GM19240 (cell line): ENCODE data around the gene SYT13.
A peak's percentile ranks its signal among the peaks of the same experiment; 100 is the strongest.

Experiments used
- DNase-seq: peaks from one replicate; pipeline ENCODE4 v3.0.0; 2011; ENCODE audit warnings: low spot score; ENCODE audit not compliant: insufficient read length

SYT13 gene

DNA sequence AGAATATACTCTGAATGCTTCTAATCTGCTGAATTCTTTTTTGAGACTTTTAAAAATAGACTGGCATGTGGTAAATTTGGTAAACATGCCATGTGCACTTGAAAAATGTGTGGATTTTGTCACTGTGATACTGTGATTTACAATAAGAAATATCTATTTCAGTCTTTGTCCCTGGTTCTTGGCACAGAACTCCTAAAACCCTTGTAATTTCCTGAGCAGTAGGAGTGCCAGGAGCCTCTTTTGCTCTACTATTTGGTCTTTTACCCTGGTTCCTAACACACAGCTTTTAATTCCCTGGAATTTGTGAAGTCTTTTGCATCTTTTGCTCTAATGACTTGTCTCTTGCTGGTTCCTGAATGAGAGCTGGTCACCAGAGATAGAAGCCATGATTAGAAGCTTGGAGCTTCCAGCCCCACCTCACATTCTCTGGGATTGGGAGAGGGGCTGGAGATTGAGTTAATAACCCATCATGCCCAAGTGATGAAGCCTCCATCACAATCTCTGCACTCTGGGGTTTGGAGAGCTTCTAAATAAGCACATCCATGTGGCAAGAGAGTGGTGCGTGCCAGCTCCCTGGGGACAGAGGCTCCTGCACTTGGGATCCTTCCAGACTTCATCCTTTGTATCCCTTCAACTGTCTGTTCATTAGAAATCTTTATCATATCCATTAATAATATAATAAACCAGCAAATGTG is 27.2 kb upstream of the SYT13 start:
- no peak for DNase-seq

DNA sequence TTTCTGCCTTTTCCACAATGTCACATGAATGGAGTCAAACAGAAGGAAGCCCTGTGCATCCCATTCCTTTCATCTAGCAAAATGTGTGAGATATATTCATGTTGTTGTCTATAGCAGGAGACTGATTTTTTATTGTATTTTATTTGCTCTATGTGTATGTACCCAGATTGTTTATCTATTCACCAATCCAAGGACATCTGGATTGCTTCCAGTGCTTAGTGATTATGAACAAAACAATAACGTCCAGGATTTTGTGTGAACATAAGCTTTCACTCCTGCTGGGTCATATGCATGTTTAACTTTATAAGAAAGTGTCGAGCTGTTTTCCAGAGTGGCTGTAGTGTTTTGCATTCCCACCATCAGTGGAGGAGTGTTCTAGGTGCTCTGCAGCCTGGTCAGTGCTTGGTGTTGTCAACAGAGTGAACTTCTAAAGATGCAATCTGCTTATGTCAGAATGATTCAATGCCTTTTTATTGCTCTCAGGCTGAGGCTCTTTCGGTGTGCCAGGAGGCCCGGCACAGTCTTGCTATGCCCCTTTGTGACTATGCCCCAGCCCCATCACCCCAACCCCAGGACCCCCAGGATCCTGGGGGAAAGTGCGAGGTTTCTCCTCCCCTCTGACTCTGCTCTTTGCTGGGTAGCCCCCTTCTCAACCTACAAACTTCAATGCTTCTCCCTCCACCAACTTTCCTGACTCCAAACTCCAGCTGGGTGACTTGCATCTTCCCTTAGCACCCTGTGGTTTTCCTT is 19.9 kb upstream of the SYT13 start:
- DNase-seq: no peak

DNA sequence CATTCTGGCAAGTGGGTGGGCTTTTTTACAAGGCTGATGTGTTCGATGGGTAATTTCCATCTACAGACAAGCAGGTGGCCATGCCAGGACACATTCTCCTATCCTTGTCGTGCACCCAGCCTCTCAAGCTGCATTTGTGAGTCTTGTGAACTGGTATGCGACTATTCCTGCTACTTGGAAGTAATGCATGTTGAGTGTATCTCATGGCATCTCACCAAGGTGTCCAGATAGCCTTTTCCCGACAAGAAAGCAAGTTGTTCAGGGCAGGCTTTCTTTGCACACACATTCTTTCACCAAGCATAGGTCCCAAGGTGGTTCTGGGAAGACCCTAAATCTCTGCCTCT is 18.8 kb upstream of the SYT13 start:
- no peak for DNase-seq

DNA sequence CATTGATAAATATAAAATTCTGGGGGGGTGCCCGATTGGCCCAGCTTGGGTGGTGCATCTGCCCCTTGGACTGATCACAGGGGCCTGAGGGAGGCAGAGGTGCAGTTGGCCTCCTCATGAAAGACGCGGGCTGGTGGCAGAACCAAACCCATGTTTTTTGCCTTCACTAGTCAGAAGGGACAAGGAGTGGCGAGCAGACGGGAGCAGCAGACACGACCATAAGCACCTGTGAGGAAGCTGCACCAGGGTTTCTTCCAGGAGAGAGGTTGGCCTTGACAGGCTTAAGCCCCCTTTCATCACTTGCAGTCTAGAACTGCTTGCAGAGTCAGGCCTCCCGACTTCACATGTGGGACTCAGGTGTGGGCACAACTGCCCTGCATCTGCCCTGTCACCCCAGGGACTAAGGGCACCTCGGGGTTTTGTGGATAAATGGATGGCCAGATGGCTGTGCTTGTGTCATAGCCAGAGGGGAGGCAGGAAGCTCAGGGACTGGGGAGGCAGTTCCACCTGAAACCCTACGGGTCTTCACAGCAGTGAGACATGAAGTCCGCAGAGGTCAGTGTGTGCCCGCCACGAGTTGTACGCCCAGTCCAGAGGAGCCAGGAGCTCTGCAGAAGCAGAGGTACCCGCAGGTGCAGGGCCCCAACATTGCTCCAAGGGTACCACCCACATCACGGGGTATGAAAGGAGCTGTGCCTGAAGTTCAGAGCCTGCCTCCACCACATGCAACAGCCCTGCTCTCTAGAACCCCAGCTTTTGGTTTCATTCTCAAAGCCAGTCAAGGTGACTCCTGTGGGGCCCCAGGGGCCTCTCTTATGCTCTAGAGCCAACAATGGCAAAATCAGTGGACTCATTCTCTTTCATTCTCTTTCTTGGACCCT is 18.2 kb upstream of the SYT13 start:
- no peak for DNase-seq

DNA sequence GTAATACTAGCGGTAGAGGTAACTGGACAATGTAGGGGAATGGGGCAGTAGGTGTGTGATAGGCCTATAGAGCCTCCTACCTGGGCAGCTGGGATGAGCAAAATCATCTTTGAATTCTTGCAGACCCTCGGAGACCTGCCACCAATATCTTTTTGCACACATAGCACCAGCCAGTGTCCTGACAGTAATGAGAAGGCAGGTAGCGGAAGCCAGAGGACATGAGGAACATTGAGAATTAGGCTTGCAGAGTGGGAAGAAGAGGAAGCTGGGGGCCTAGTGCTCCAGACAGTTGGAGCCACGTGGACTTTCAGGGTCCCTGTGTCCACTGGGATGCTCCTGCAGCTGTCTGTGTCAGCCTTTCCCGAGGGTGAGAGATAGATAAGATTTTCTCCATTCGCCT is 17.2 kb upstream of the SYT13 start:
- DNase-seq: no peak

DNA sequence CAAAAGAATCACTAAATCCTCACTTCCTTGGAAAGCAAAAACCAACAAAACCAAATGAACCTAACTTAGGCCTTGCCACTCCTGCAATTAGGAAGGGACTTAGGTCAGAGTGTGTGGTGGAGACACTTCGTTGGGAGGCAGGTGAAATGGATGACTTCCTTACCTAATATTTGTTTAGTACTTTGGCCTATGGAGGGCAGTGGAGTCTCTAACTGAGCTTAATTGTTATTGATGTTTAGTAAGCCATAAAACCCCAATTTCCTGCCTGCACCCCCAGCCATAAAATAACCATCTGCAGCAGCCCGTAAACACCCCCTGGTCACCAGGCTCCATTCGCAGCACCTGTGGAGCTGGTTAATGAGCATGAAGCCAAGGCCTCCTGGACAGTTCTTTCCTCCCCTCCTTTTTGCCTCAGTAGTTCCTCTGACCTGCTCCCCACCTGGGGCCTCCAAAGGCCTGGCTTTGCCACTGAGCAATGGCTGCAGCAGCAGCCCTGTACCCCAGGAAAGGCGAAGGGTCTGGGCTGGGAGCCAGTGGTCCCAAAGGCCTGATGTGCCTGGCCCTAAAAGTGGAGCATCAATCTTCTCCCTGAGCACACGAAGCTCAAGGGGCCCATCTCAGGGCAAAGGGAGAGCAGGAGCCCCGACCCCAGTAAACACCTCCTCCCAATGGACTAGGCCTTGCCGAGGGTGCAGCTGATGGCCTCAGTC is 15.6 kb upstream of the SYT13 start:
- DNase-seq: no peak

DNA sequence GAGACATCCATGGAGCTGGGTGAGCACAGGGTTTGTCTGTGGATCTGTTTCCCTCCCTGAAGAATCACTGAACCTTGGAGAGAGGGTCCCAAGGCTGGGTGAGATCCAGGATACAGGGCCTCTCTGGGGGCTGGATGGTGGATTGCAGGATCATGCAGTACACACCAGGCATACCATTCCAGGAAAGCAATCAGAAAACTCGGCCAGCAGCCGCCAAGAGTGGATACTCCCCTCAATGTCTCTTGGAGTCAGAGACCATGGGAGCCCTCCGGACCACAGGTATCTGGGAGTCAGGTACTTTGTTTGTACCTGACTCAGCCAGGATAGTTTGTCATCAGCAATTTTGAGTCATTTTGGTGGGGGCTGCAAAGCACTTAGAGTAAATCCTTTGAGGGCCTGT is 14.6 kb upstream of the SYT13 start:
- DNase-seq: no peak

DNA sequence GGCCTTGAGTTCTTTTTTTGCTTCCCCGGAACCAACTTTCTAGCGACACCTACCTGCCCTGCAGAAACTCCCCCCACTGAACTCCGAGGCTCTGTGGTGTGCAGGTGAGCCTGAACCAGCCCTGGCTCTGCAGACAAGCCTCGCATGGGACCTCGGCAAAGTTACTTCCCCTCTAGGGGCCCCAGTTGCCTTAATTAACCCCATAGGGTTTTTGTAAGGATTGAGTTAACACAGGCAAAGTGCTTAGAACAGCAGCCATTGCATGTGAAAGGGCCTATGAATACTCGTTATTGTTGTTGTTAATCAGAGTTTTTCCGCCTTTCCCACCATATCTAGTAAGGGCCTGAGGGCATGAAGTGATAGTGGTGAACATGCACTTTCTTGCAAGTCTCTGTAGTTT is 12.6 kb upstream of the SYT13 start:
- no peak for DNase-seq

DNA sequence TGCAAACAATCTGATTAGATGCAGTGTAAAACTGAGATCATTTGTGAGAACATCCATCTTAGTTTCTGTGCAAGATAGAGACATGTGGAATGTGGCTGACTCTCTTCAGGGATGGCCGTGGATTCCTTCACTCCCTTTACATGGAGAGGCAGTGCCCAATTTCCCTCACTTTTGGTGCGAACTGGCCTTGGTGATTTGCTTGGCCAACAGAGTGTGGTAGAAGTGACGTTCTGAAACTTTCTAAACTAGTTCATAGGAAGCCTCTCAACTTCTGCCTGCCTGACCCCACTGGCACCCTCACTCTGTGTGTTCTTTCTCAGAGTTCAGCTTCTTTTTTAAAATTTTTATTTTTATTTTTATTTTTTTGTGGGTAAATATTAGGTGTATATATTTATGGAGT is 9.9 kb upstream of the SYT13 start:
- no peak for DNase-seq

DNA sequence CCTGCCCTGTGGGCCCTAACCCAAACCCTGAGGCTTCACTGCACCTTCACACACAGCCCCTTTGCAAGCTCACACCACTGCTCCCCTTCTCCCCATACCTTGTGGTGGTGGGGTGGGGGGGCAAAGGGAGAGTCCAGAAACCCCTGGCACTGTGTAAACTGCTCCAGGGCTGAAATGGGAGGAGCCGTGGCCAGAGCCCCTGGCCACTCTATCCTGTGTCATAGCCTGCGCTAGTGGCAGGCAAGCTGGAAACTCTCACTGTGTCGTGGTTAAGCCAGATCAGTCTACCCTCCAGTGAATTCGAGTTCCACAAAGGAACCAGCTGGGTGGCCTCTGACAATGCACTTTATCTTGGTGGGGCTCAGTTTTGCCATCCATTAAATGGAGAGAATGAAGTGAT is 8.4 kb upstream of the SYT13 start:
- DNase-seq: no peak

DNA sequence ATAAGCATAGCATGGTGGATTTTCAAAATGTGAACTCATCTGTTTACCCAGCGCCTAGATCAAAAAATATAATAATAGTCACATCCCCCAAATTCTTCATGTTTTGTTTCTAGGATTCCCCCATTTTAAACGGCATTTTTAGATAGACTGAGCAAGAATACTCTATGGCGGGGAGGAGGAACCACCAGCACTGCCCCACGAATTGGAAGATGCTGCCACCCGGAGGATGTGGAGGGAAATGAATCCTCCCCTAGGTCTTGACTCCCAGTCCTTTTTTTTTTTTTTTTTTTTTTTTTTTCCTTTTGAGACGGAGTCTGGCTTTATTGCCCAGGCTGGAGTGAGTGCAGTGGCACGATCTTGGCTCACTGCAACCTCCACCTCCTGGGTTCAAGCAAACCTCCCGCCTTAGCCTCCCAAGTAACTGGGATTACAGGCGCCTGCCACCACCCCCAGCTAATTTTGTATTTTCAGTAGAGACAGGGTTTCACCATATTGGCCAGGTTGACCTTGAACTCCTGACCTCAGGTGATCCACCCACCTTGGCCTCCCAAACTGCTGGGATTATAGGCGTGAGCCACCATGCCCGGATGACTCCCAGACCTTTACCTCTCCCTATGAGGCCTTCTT is 7.5 kb upstream of the SYT13 start:
- DNase-seq: peak; percentile 60

DNA sequence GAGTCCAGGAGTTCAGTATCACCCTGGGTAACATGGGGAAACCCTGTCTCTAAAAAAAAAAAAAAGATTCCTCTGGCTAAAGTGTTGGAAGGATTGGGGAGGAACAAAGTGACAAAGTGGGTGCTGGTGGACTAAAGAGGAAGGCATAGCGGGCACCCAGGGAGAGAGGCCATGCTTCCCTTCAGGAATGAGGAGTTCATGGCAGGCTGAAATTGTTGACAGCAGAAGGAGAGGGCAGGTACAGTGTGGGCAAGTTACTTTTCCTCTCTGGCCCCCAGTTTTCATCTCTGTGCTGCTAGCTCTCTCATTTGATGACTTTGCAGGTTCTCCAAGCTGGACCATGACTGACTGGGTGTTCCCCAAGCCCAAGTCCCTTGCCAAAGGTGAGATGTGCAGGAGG is 4.4 kb upstream of the SYT13 start:
- no peak for DNase-seq

DNA sequence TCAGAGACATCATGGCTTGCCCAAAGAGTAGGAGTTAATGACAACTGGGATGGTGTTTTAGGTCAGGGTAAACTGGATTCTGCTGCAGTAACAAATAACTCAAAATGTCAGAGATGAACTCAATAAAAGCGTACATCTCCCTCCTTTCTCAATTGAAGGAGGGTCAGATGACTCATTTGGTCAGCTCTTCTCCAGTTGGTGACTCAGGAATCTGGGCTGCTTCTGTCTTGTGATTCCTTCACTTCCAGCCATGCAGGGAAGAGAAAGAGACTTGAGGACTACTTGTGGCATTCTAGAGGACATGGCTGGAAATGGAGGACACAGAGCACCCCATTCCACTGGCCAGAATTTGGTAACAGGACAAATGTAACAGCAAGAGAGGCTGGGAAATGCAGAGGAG is 3.2 kb upstream of the SYT13 start:
- no peak for DNase-seq

DNA sequence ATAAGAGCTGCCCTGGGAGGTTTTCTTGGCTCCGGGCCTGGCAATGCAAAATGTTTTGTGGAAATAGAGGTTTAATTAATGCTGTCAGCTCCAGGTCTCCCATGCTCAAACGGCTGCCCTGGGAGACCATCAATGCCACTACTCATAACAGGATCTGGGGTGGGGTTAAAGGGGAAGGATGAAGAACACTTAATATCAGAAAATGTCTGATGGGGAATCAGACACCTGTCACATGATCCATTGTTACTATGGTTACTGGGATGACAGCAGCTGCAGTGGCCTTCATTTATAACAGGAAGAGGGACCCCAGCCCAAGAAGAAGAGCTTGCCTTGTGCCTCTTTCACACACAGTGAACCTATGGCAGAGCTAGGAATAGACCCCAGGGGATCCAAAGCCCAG is 2.2 kb upstream of the SYT13 start:
- no peak for DNase-seq

DNA sequence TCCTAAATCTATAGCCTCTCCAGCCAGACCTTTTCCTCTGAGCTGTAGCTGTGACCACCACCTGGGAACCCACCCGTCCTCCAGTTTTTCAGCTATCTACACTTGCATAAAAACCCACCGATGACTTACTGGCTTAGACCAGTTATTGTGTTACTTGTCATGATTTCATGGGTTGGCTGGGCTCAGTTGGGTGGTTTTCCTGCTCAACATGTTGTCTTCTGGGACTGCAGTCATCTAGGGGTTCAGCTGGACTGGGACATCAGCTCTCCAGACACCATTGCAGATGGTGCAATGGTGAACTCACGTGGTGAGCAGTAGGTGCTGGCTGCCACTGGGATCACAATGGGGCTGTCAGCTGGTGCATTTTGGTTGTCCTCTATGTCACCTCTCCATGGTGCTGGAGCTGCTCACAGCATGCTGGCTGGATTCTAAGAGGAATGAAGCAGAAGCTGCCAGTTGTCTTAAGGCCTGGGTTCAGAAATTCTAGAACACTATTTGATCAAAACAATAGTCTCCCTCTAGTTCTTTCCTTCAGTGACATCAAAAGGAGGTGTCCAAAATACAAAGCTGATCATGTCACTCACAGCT is 1.3 kb upstream of the SYT13 start:
- no peak for DNase-seq

DNA sequence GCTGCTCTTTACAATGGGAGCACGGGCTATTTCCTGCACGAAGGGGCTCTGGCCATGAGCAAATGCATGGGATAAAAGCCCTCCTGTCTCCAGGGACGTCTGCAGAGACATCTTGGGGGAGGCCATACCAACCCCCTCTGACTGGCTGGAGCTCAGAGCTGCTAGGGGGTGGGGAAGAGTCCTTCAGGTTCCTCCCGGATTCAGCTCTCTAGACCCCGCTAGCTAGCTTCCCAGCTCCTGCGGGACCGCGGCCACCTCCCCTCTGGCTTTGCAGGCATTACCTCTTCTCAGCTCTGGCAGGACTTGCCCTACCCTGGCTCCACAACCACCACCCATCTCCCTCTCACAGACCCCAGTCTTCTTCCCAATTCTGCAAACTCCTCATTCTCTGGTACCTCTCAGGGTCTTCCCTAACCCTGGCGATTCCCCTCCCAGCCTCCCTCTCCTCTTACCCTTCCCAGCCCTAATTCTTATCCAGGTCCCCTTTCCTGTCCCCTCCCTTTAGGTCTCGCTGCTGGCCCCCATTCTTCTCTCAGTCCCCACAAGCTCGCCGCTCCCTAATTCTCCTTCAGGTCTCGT is 802 bp downstream of the SYT13 start:
- no peak for DNase-seq

DNA sequence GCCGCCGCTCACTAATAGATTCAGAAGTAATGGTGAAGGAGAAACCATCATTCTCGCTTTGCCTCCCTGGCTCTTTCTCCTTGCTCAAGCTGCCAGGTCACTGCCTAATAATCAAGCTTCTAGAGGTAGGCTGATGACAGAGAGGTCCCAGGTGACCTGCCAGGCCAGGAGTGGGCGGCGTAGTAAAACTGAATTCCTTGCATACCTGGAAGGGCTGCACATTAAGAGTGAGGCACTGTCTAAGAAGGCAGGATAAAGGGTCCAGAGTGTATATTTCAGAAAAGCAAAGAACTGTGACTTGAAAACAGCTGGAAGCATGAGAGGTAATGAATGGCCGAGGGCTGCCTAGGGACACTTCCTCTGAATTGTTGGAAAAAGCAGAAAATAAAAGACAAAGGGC is 4.1 kb downstream of the SYT13 start:
- no peak for DNase-seq

DNA sequence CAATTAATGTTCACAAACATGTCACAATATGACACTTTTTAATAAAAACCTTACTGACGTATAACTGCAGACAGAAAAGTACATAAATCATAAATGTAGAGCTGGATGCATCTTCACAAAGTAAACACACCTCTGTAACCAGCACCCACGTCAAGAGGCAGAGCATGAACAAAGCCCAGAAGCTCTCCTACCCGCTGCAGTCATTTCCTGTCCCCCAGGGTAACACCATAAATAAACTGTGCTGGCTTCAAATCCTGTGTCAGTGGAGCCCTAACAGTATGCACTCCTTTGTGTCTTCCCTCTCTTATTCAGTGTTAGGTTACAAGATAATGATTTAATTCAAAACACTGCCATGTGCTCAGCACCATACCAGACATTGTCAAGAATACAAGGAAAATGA is 5.7 kb downstream of the SYT13 start:
- no peak for DNase-seq

DNA sequence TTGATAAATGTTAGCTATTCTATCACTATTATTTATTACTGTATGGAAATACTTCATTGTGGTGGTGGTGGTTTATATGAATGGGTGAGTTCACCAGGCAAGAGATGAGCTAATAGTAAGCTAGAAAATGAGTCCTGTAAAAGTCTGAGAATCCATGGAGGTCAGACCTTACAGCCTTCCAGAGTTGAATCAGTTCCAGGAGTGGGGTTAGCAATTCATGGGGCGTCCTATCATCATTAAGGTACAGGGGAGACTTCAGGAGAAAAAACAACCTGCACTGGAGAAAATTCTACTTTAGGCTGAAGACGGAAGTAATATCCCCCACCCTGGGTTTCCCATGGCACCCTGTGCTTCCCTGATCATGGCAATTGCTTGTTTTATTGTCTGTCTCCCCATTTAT is 6.5 kb downstream of the SYT13 start:
- DNase-seq: no peak

DNA sequence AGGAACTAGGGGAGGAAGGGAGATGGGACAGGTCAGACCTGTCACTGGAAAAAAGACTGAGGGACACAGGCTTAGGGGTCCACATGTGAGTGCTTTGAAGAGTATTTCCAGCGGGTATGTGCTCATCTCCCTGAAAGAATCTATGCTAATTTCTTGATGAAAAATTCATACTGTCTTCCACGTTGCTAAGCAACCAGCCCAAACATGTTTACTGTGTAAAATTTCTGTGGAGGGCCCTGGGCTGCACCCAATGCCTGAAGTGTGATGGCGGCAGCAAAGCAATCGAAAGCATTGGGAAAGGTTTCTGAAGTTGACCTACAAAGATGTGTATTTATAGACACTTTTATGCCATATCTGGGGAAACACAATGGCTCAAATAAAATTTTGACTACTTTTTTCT is 7.4 kb downstream of the SYT13 start:
- DNase-seq: no peak

DNA sequence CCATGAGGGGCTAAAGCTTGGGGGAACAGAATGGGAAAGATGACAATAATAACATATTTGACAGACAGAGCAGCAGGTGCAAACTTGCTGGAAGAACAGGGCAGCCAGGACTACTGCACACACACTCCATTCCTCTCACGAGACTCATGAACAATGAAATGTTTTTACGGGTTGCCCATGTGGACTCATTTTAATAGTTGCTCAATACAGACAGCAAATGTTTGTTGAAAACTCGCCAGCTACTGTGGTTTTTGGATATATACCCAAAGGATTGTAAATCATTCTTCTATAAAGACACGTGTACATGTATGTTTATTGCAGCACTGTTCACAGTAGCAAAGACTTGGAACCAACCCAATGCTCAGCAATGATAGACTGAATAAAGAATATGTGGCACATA is 10.3 kb downstream of the SYT13 start:
- DNase-seq: no peak
